Esophagus squamous epithelium (tissue), 5 donors: ENCODE measurements around the gene CMTR1. TPM values are rescaled to one million over a fixed set of nuclear protein-coding genes. Genes with fewer than 3 reads are reported as not detected.

Source experiments
- DNase-seq: peaks from one replicate; lab custom pipeline; 2025; lab: John Stamatoyannopoulos, UW
- H3K27ac ChIP-seq, 4 donors: fragments of 200-600 bp; sonication (generic); one replicate each; pipeline ENCODE4 v1.5.1; 2016 to 2019; ENCODE audit warnings: mild to moderate bottlenecking in 1 of 4
- H3K27me3 ChIP-seq, 4 donors: fragments of 200-600 bp; sonication (generic); 1 replicate in 3 of 4; 2 replicates in 1 of 4; pipeline versions ENCODE4 v1.5.1 to v1.6.0; 2017 to 2021; ENCODE audit warnings: antibody characterized with exemption in 1 of 4
- H3K36me3 ChIP-seq, 3 donors: fragments of 200-600 bp; sonication (generic); one replicate each; pipeline ENCODE4 v1.5.1; 2016 to 2019
- H3K4me1 ChIP-seq, 3 donors: fragments of 200-600 bp; sonication (generic); one replicate each; pipeline ENCODE4 v1.5.1; 2017 to 2019
- H3K4me3 ChIP-seq, 4 donors: fragments of 200-600 bp; sonication (generic); 1 replicate in 3 of 4; 2 replicates in 1 of 4; pipeline ENCODE4 v1.5.1; 2016 to 2019; ENCODE audit warnings: mild to moderate bottlenecking in 2 of 4, moderate library complexity in 1 of 4
- H3K9me3 ChIP-seq, 3 donors: fragments of 200-600 bp; sonication (generic); one replicate each; pipeline ENCODE4 v1.5.1; 2016 to 2019
- CTCF ChIP-seq, 6 experiments: fragments of 450-650 bp in 4 of 6; fragments of 200-600 bp in 2 of 6; sonication (generic) in 2 of 6; IDR thresholded peaks; one replicate each; pipeline ENCODE4 v1.5.1; 2016 to 2019; ENCODE audit warnings: antibody characterized with exemption in 6 of 6, mild to moderate bottlenecking in 4 of 6, moderate library complexity in 4 of 6
- POLR2A ChIP-seq, 4 donors: fragments of 450-650 bp; IDR thresholded peaks; one replicate each; pipeline ENCODE4 v1.6.1; 2017; ENCODE audit warnings: antibody characterized with exemption in 4 of 4, mild to moderate bottlenecking in 4 of 4, moderate library complexity in 3 of 4
- WGBS, 2 donors: methylation state at CpG; one replicate each; pipeline ENCODE4 v1.1.5; 2018; 5-methylcytosine and 5-hydroxymethylcytosine counted together
- intact Hi-C: fragments of 100-400 bp; cut with DNase I; formaldehyde crosslinking; loops from one replicate; pipeline ENCODE4 v1.15.0; 2022
- total RNA-seq, 4 donors: library from RNA; depleted of rRNA; stranded (reverse); fragments of >200 nt; gene quantifications; one replicate each; pipeline ENCODE4 v1.1.0, GENCODE V29; 2016
- donor health status: DM: yes; HTN: yes; CAD: no.

The CMTR1 gene
- total RNA-seq, 4 donors from 2014 or later = 15.2 to 30.5 (median 20.5) TPM

- peaks cover 0 to 2% (median under 1%) of the 10 kb centered on the region in 3 donors for H3K4me1 ChIP-seq
- peaks cover 0 to 42% (median 0%) of the 10 kb centered on the region in 4 donors for H3K27me3 ChIP-seq
- no peak for TF ChIP-seq CTCF (IDR thresholded peaks at IDR 0.05)
- TF ChIP-seq POLR2A (IDR thresholded peaks at IDR 0.05) = no peak
- intact Hi-C loops = no loop called here
- WGBS, 2 donors = 71 to 95% methylated on average over 1 to 3 of the region's 3 CpGs
- no peaks in the 10 kb centered on the region for H3K36me3 ChIP-seq
- DNase-seq = no peak
- no peaks in the 10 kb centered on the region for H3K9me3 ChIP-seq
- H3K4me3 ChIP-seq = no peak overlapping the region
- no peak overlapping the region for H3K27ac ChIP-seq
Observed at GRCh38 chr6:37522836-37523235, 89.8 kb downstream of the CMTR1 start.

- TF ChIP-seq POLR2A (IDR thresholded peaks at IDR 0.05) = no peak
- no peak for TF ChIP-seq CTCF (IDR thresholded peaks at IDR 0.05)
- no peaks in the 10 kb centered on the region for H3K36me3 ChIP-seq
- intact Hi-C loops = no loop called here
- peaks cover 0 to 48% (median 0%) of the 10 kb centered on the region in 4 donors for H3K27me3 ChIP-seq
- peaks cover 2 to 7% (median 7%) of the 10 kb centered on the region in 3 donors for H3K4me1 ChIP-seq
- H3K4me3 ChIP-seq = no peak overlapping the region
- H3K27ac ChIP-seq = no peak overlapping the region
- 56 to 72% methylated on average over 7 of the region's 7 CpGs for WGBS, 2 donors
- DNase-seq = no peak
- H3K9me3 ChIP-seq = no peaks in the 10 kb centered on the region
Observed at GRCh38 chr6:37523412-37523811, 90.4 kb downstream of the CMTR1 start.

GRCh38 chr6:37524025-37524969 is 91.3 kb downstream of the CMTR1 start:
- Histone ChIP-seq H3K9me3 (no peaks in the 10 kb centered on the region), H3K4me1 (peaks cover 4 to 11% (median 7%) of the 10 kb centered on the region in 3 donors), H3K4me3 (no peak overlapping the region), H3K27ac (no peak overlapping the region), H3K27me3 (peaks cover 0 to 56% (median 0%) of the 10 kb centered on the region in 4 donors), H3K36me3 (no peaks in the 10 kb centered on the region)
- WGBS, 2 donors = 52 to 72% methylated on average over 17 of the region's 19 CpGs
- no peak for DNase-seq
- intact Hi-C loops = no loop called here
- TF ChIP-seq POLR2A (IDR thresholded peaks at IDR 0.05) (no peak), CTCF (IDR thresholded peaks at IDR 0.05) (no peak)

- TF ChIP-seq CTCF (IDR thresholded peaks at IDR 0.05) (no peak), POLR2A (IDR thresholded peaks at IDR 0.05) (no peak)
- intact Hi-C loops = no loop called here
- WGBS, 2 donors = 85 to 91% methylated on average over 4 of the region's 4 CpGs
- H3K4me3 ChIP-seq = no peak overlapping the region
- no peaks in the 10 kb centered on the region for H3K9me3 ChIP-seq
- no peaks in the 10 kb centered on the region for H3K36me3 ChIP-seq
- H3K27me3 ChIP-seq = peaks cover 0 to 63% (median 0%) of the 10 kb centered on the region in 4 donors
- no peak overlapping the region for H3K27ac ChIP-seq
- peaks cover 4 to 11% (median 7%) of the 10 kb centered on the region in 3 donors for H3K4me1 ChIP-seq
- no peak for DNase-seq
Observed at GRCh38 chr6:37524970-37525318, 91.9 kb downstream of the CMTR1 start.
